ENCODE measurements around the gene MECR.

- TF ChIP-seq CTCF (IDR thresholded peaks at IDR 0.05; ENCODE audit: low read depth, low read length, poor library complexity, severe bottlenecking) (no peak), EZH2phosphoT487 (IDR thresholded peaks at IDR 0.05; ENCODE audit: borderline replicate concordance, low read length) (no peak)
These were observed 22.3 kb downstream of the MECR start for GRCh38 chr1:29208442-29208841.
